Duodenal mucosa (tissue), 2 donors: ENCODE data around the gene AFM.

Experiments
- H3K27ac ChIP-seq: one replicate; pipeline ENCODE4 v1.7.0; 2013; ENCODE audit warnings: low read depth, low read length
- H3K27me3 ChIP-seq, 2 donors: one replicate each; pipeline ENCODE4 v1.7.0; 2013; ENCODE audit warnings: low read length in 2 of 2, control low read depth in 1 of 2; ENCODE audit not compliant: insufficient read depth in 2 of 2, control insufficient read depth in 1 of 2
- H3K36me3 ChIP-seq, 2 donors: one replicate each; pipeline ENCODE4 v1.7.0; 2013; ENCODE audit warnings: low read length in 2 of 2, control low read depth in 1 of 2; ENCODE audit not compliant: insufficient read depth in 2 of 2, control insufficient read depth in 1 of 2
- H3K4me1 ChIP-seq, 2 donors: one replicate each; pipeline ENCODE4 v1.7.0; 2013; ENCODE audit warnings: low read length in 2 of 2, control low read depth in 1 of 2; ENCODE audit not compliant: insufficient read depth in 2 of 2, control insufficient read depth in 1 of 2
- H3K4me3 ChIP-seq, 2 donors: one replicate each; pipeline ENCODE4 v1.7.0; 2013; ENCODE audit warnings: low read length in 2 of 2, low read depth in 1 of 2
- H3K9ac ChIP-seq, 2 donors: one replicate each; pipeline ENCODE4 v1.7.0; 2013; ENCODE audit warnings: low read length in 2 of 2, low read depth in 1 of 2
- H3K9me3 ChIP-seq, 2 donors: one replicate each; pipeline ENCODE4 v1.7.0; 2013; ENCODE audit warnings: low read length in 2 of 2, control low read depth in 1 of 2; ENCODE audit not compliant: control insufficient read depth in 1 of 2

Gene AFM

GRCh38 chr4:73438582-73439215 is 42.8 kb upstream of the AFM start:
- H3K27ac ChIP-seq, result no peak overlapping the region
- H3K4me1 ChIP-seq, result no peaks in the 10 kb centered on the region
- no peaks in the 10 kb centered on the region for H3K27me3 ChIP-seq
- H3K36me3 ChIP-seq, result no peaks in the 10 kb centered on the region
- no peak overlapping the region for H3K4me3 ChIP-seq
- no peak overlapping the region for H3K9ac ChIP-seq
- no peaks in the 10 kb centered on the region for H3K9me3 ChIP-seq

GRCh38 chr4:73439445-73439844 is 42.1 kb upstream of the AFM start:
- Histone ChIP-seq H3K27ac (no peak overlapping the region), H3K27me3 (no peaks in the 10 kb centered on the region), H3K4me1 (no peaks in the 10 kb centered on the region), H3K9me3 (no peaks in the 10 kb centered on the region), H3K4me3 (no peak overlapping the region), H3K9ac (no peak overlapping the region), H3K36me3 (no peaks in the 10 kb centered on the region)

- H3K36me3 ChIP-seq, result no peaks in the 10 kb centered on the region
- no peak overlapping the region for H3K27ac ChIP-seq
- no peaks in the 10 kb centered on the region for H3K4me1 ChIP-seq
- H3K9me3 ChIP-seq, result no peaks in the 10 kb centered on the region
- H3K9ac ChIP-seq, result no peak overlapping the region
- no peak overlapping the region for H3K4me3 ChIP-seq
- no peaks in the 10 kb centered on the region for H3K27me3 ChIP-seq
These were observed 41.6 kb upstream of the AFM start for GRCh38 chr4:73439991-73440390.

- H3K27me3 ChIP-seq, result no peaks in the 10 kb centered on the region
- H3K4me3 ChIP-seq, result no peak overlapping the region
These were observed 40.9 kb upstream of the AFM start for GRCh38 chr4:73440653-73441052.

GRCh38 chr4:73442275-73442674 is 39.3 kb upstream of the AFM start:
- Histone ChIP-seq H3K36me3 (no peaks in the 10 kb centered on the region), H3K9ac (no peak overlapping the region), H3K4me3 (no peak overlapping the region), H3K27ac (no peak overlapping the region), H3K4me1 (no peaks in the 10 kb centered on the region), H3K9me3 (no peaks in the 10 kb centered on the region), H3K27me3 (no peaks in the 10 kb centered on the region)

More at GRCh38 chr4:73440653-73441052, 40.9 kb upstream of the AFM start:
- H3K9me3 ChIP-seq, result no peaks in the 10 kb centered on the region
- no peaks in the 10 kb centered on the region for H3K36me3 ChIP-seq
- H3K27ac ChIP-seq, result no peak overlapping the region
- no peak overlapping the region for H3K9ac ChIP-seq
- H3K4me1 ChIP-seq, result no peaks in the 10 kb centered on the region

- Histone ChIP-seq H3K27me3 (no peaks in the 10 kb centered on the region), H3K9ac (no peak overlapping the region), H3K36me3 (no peaks in the 10 kb centered on the region), H3K4me3 (no peak overlapping the region), H3K27ac (no peak overlapping the region), H3K4me1 (no peaks in the 10 kb centered on the region), H3K9me3 (no peaks in the 10 kb centered on the region)
These were observed 38.3 kb upstream of the AFM start for GRCh38 chr4:73443224-73443623.

GRCh38 chr4:73445383-73446335 is 35.9 kb upstream of the AFM start:
- Histone ChIP-seq H3K4me1 (no peaks in the 10 kb centered on the region), H3K27ac (no peak overlapping the region), H3K27me3 (no peaks in the 10 kb centered on the region), H3K9ac (no peak overlapping the region), H3K9me3 (no peaks in the 10 kb centered on the region), H3K36me3 (no peaks in the 10 kb centered on the region), H3K4me3 (no peak overlapping the region)

- no peaks in the 10 kb centered on the region for H3K4me1 ChIP-seq
- H3K4me3 ChIP-seq, result no peak overlapping the region
- H3K27ac ChIP-seq, result no peak overlapping the region
- H3K9me3 ChIP-seq, result no peaks in the 10 kb centered on the region
- no peaks in the 10 kb centered on the region for H3K27me3 ChIP-seq
- no peaks in the 10 kb centered on the region for H3K36me3 ChIP-seq
- no peak overlapping the region for H3K9ac ChIP-seq
These were observed 35.1 kb upstream of the AFM start for GRCh38 chr4:73446336-73446938.

- Histone ChIP-seq H3K27me3 (no peaks in the 10 kb centered on the region), H3K36me3 (no peaks in the 10 kb centered on the region), H3K27ac (no peak overlapping the region), H3K9ac (no peak overlapping the region), H3K4me1 (peaks cover 0 to 4% of the 10 kb centered on the region in 2 donors), H3K4me3 (no peak overlapping the region), H3K9me3 (no peaks in the 10 kb centered on the region)
These were observed 33.9 kb upstream of the AFM start for GRCh38 chr4:73447671-73448070.
